Thyroid gland (tissue), 4 donors: ENCODE results near the gene LAMC1. TPM values are rescaled to one million over a fixed set of nuclear protein-coding genes. Genes with fewer than 3 reads are reported as not detected.

Experiments
- DNase-seq, 2 donors: peaks; one replicate each; pipeline ENCODE4 v3.0.0-alpha.2; 2019
- H3K27ac ChIP-seq, 3 donors: fragments of 200-600 bp; sonication (generic); 1 replicate in 2 of 3; 2 replicates in 1 of 3; pipeline ENCODE4 v1.5.1; 2016 to 2019; ENCODE audit warnings: mild to moderate bottlenecking in 1 of 3, moderate library complexity in 1 of 3
- H3K27me3 ChIP-seq: fragments of 200-600 bp; sonication (generic); one replicate; pipeline ENCODE4 v1.5.1; 2019
- H3K36me3 ChIP-seq, 2 donors: fragments of 200-600 bp; sonication (generic); one replicate each; pipeline ENCODE4 v1.5.1; 2016 to 2019
- H3K4me1 ChIP-seq, 2 donors: fragments of 200-600 bp; sonication (generic); one replicate each; pipeline ENCODE4 v1.5.1; 2017 to 2019
- H3K4me3 ChIP-seq, 3 donors: fragments of 200-600 bp; sonication (generic); replicated peaks in 1 of 3; 1 replicate in 2 of 3; 2 replicates in 1 of 3; pipeline ENCODE4 v1.5.1; 2016; ENCODE audit warnings: mild to moderate bottlenecking in 1 of 3
- H3K9me3 ChIP-seq: fragments of 200-600 bp; sonication (generic); one replicate; pipeline ENCODE4 v1.5.1; 2017
- CTCF ChIP-seq, 6 experiments: fragments of 200-600 bp in 3 of 6; fragments of 450-650 bp in 3 of 6; sonication (generic) in 3 of 6; IDR thresholded peaks; one replicate each; pipeline ENCODE4 v1.5.1; 2016 to 2019; ENCODE audit warnings: antibody characterized with exemption in 6 of 6, mild to moderate bottlenecking in 2 of 6, inconsistent platforms in 1 of 6, moderate library complexity in 1 of 6
- POLR2A ChIP-seq, 2 donors: fragments of 450-650 bp; IDR thresholded peaks; one replicate each; pipeline ENCODE4 v1.6.1; 2017; ENCODE audit warnings: antibody characterized with exemption in 2 of 2, mild to moderate bottlenecking in 2 of 2, moderate library complexity in 1 of 2
- WGBS, 2 donors: methylation state at CpG; one replicate each; pipeline ENCODE4 v1.1.5; 2017; 5-methylcytosine and 5-hydroxymethylcytosine counted together
- intact Hi-C: fragments of 100-400 bp; cut with DNase I; formaldehyde crosslinking; loops from one replicate; pipeline ENCODE4 v1.15.1; 2023
- total RNA-seq, 4 donors: library from RNA; depleted of rRNA; stranded (reverse); fragments of >200 nt; gene quantifications; one replicate each; pipeline ENCODE4 v1.2.3, GENCODE V29; 2016

Gene LAMC1
- total RNA-seq, 4 donors from 2014 or later: 150 to 213 (median 174) TPM

- H3K9me3 ChIP-seq: no peaks in the 10 kb centered on the region
- no peaks in the 10 kb centered on the region for H3K36me3 ChIP-seq
- TF ChIP-seq POLR2A (IDR thresholded peaks at IDR 0.05) (peak in 1 of 2 donors; percentile 42), CTCF (IDR thresholded peaks at IDR 0.05) (no peak)
- 5 to 7% methylated on average over 3 of the region's 3 CpGs for WGBS, 2 donors
- no peaks in the 10 kb centered on the region for H3K27me3 ChIP-seq
- peaks cover 30 to 32% of the 10 kb centered on the region in 2 donors for H3K4me1 ChIP-seq
- no peak overlapping the region for H3K4me3 ChIP-seq
- peak; percentile 85 for DNase-seq
- peak overlapping the region; percentile 86 to 91 (median 88) for H3K27ac ChIP-seq
- intact Hi-C loops: loop anchor here (10.0 kb wide), 1 partner anchor 55 kb away; no protein-coding TSS in a partner anchor
Observed at GRCh38 chr1:183180218-183180617, 157.0 kb downstream of the LAMC1 start.

GRCh38 chr1:183180634-183181056 lies 157.4 kb downstream of the LAMC1 start:
- DNase-seq: peak; percentile 69 to 79
- H3K27ac ChIP-seq: peak overlapping the region; percentile 86 to 91 (median 88)
- 10 to 22% methylated on average over 3 of the region's 3 CpGs for WGBS, 2 donors
- no peak overlapping the region for H3K4me3 ChIP-seq
- TF ChIP-seq CTCF (IDR thresholded peaks at IDR 0.05) (no peak), POLR2A (IDR thresholded peaks at IDR 0.05) (peak in 1 of 2 donors; percentile 0)
- H3K4me1 ChIP-seq: peaks cover 28 to 29% of the 10 kb centered on the region in 2 donors
- H3K27me3 ChIP-seq: no peaks in the 10 kb centered on the region
- H3K9me3 ChIP-seq: no peaks in the 10 kb centered on the region
- intact Hi-C loops: loop anchor here (10.0 kb wide), 1 partner anchor 54 kb away; no protein-coding TSS in a partner anchor
- no peaks in the 10 kb centered on the region for H3K36me3 ChIP-seq

- no peaks in the 10 kb centered on the region for H3K36me3 ChIP-seq
- intact Hi-C loops: loop anchor here (10.0 kb wide), 1 partner anchor 49 kb away; no protein-coding TSS in a partner anchor
- TF ChIP-seq CTCF (IDR thresholded peaks at IDR 0.05) (peak; percentile 24 to 60 (median 54)), POLR2A (IDR thresholded peaks at IDR 0.05) (peak; percentile 14 to 81)
- no peaks in the 10 kb centered on the region for H3K9me3 ChIP-seq
- peak within 1 kb of the TSS in 2 of 3 donors; percentile 27 to 47 for H3K4me3 ChIP-seq
- 8 to 16% methylated on average over 18 to 30 of the region's 30 CpGs for WGBS, 2 donors
- H3K27ac ChIP-seq: peak within 1 kb of the TSS; percentile 83 to 90 (median 90)
- no peaks in the 10 kb centered on the region for H3K27me3 ChIP-seq
- H3K4me1 ChIP-seq: peaks cover 8 to 17% of the 10 kb centered on the region in 2 donors
- DNase-seq: peak; percentile 84 to 85
Observed at GRCh38 chr1:183185941-183186490, 162.8 kb downstream of the LAMC1 start, which contains the start of gene LAMC2. Gene LAMC2, plus strand, starts transcription at chr1:183186264. Its CDS starts 89 bp downstream, at chr1:183186353.

- Histone ChIP-seq H3K9me3 (no peaks in the 10 kb centered on the region), H3K36me3 (no peaks in the 10 kb centered on the region), H3K27ac (peak overlapping the region in 1 of 3 donors; percentile 90), H3K27me3 (no peaks in the 10 kb centered on the region), H3K4me1 (peaks cover 0 to 8% of the 10 kb centered on the region in 2 donors), H3K4me3 (no peak overlapping the region)
- DNase-seq: no peak
- intact Hi-C loops: loop anchor here (10.0 kb wide), 1 partner anchor 48 kb away; no protein-coding TSS in a partner anchor
- 74 to 76% methylated on average over 4 of the region's 4 CpGs for WGBS, 2 donors
- TF ChIP-seq POLR2A (IDR thresholded peaks at IDR 0.05): no peak
- no peak for TF ChIP-seq CTCF (IDR thresholded peaks at IDR 0.05)
Observed at GRCh38 chr1:183186841-183187240, 163.6 kb downstream of the LAMC1 start.

GRCh38 chr1:183188240-183188639 lies 165.0 kb downstream of the LAMC1 start:
- Histone ChIP-seq H3K27ac (no peak overlapping the region), H3K9me3 (no peaks in the 10 kb centered on the region), H3K36me3 (no peaks in the 10 kb centered on the region), H3K4me1 (peaks cover 0 to 5% of the 10 kb centered on the region in 2 donors), H3K4me3 (no peak overlapping the region), H3K27me3 (no peaks in the 10 kb centered on the region)
- intact Hi-C loops: loop anchor here (10.0 kb wide), 1 partner anchor 47 kb away; no protein-coding TSS in a partner anchor
- TF ChIP-seq POLR2A (IDR thresholded peaks at IDR 0.05) (no peak), CTCF (IDR thresholded peaks at IDR 0.05) (no peak)
- DNase-seq: no peak
- 81 to 85% methylated on average over 1 of the region's 1 CpG for WGBS, 2 donors
